Superior temporal gyrus (tissue), 1 donor: ENCODE results near the gene BRDT.
"Not testable (repeated sequence)": the region's sequence is repeated elsewhere in the genome, so short reads cannot be mapped to it uniquely, and the experiment has no call there.

Source experiments
- DNase-seq: peaks from one replicate; pipeline ENCODE4 v3.0.0-alpha.2; 2016; ENCODE audit errors: extremely low spot score

Gene BRDT

DNA sequence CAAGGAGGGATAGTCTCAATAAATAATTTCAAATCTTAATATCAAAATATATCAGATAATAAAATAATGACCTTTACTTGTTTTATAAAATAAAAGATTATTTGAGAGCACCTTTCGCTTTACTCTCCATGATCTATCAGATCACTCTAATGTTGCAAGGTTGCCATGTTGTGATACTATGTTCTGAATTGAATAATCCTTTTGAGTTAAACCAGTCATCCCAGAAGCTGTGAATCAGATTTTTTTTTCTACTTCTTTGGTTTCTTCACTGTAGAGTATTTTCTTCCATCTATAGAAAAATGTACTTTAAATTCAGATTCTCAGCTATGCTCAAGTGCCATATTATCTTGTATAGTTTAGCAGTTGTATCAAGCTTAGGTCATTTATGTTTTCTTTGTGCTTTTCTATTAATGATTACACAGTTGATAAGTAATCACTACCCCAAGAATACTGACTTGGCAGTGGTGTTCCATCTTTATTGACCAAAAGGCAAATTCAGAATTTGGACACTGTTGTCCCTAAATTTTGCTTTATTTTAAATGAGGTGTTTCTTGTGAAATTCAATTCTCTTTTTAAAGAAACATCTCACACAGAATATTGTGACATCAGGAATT is 32.9 kb downstream of the BRDT start:
- DNase-seq: no peak

DNA sequence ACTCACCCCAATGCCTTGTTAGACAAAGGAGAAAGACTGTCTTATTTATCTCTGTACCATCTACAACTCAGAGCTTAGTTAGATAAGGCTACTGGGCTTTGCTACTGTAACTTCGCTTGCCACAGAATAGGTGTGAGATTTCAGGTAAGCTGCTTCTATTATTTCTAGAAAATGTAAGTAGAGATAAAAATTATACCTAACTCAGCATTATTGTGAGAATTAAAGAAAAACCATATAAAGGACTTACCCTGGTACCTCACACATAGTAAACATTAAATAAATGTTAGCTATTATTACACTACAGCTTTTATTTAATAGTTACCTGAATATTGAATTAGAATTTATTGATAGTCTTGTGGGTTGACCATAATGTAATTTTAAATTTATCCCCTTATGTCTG is 44.1 kb downstream of the BRDT start:
- no peak for DNase-seq

DNA sequence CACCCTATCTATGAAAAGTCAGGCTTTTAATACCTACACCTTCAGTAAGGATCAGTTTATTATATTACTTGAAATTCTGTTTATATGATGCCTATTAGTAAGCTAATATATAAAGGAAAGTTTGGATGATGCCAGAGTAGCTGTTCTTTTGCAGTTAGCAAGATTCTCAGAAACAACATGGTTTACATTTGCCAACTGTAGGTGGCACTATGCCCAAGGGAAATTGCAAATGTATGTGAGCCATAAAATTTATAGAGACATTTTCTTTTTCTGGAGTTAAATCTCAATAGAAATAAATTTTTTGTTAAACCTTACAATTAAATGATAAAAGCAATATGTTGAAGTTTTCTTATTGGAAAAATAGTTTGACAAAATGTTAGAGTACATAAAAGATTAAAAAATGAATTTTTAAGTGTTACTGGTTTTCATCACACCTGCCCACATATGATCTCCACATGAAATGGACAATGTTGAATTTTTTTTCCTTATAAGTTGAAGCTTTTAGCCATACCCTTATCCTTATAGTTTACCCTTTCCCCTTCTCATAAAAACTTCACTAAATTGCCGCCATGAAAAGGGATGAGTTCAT is 48.5 kb downstream of the BRDT start:
- peak; percentile 84 for DNase-seq

DNA sequence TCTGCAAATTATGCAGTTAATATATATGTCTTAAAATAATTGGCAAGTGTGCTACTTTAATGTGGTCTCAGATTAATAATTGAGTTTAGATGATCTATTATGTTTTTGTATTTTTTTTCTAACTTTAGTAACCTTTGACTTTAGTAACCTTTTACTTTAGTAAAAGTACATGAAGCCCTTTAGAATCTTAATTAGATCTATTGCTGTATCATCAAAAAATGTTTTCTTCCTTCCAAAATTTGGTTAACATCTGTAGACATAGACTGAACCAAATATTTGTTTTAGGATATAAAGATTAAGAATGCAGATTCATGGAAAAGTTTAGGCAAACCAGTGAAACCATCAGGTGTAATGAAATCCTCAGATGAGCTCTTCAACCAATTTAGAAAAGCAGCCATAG is 54.9 kb downstream of the BRDT start:
- DNase-seq: no peak

DNA sequence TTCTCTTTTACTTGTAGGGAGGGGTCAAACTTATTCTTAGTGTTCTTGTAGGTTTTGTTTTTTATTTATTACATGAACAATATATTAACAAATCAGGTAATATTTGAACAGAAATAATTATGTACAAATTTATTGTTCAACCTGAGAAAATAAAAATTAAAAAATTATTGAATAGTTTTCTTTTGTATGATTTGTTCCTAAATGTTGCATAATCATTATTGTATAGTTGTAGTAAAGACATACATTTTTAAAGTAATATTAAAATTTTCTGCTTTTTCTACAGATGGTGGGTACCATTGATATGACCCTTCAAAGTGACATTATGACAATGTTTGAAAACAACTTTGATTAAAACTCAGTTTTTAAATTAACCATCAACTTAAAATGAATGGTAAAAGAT is 64.7 kb downstream of the BRDT start:
- no peak for DNase-seq

DNA sequence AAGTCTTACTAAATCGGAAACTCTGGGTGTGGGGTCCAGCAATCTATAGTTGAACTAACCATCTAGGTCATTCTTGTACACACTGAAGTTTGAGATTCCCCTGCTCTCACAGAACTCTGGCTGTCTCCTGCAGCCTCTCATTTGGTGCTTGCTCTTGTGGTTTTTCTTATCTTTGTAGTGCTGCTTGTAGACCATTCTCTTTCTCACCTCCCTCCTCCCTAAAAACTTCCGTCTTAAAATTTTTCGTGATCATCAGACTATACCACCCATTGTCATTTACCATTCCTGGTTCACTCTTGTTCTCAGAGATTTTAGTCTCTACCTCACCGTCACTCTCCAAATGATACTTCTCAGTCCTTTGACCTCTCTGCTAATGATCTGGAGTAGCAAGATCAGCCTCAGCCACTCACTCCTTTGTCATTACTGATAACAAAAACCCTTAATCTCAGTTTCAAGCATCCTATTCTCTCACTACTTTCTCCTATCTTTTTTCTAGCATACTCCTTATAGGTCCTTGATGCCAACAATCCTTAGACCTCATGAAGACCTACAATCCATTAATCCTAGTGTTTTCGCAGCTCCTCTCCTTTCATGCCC is 67.6 kb downstream of the BRDT start:
- no peak for DNase-seq

DNA sequence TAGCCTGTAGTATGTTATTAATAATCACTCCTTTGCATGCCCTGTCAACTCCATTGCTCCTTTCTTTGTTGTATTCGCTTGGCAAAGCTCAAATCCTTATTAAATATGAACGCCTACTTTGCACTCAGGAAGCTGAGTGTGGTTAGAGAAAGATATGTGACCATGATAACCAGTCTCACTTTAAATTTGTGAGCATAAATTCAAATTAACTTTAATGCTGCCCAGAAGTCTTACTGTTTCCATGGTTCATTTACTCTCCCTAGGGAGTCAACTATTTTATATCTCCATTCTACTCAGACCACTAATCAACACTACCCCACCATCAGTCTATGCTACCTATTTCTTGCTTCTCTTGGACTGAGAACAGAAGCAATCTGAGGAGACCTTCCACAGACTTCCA is 68.5 kb downstream of the BRDT start:
- no peak for DNase-seq

DNA sequence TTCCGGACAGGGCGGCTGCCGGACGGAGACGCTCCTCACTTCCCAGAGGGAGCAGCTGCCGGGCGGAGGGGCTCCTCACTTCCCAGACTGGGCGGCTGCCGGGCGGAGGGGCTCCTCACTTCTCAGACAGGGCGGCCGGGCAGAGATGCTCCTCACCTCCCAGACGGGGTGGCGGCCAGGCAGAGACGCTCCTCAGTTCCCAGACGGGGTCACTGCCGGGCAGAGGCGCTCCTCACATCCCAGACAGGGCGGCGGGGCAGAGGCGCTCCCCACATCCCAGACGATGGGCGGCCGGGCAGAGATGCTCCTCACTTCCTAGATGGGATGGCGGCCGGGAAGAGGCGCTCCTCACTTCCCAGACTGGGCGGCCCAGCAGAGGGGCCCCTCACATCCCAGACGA is 76.8 kb downstream of the BRDT start:
- DNase-seq: not testable (repeated sequence)

DNA sequence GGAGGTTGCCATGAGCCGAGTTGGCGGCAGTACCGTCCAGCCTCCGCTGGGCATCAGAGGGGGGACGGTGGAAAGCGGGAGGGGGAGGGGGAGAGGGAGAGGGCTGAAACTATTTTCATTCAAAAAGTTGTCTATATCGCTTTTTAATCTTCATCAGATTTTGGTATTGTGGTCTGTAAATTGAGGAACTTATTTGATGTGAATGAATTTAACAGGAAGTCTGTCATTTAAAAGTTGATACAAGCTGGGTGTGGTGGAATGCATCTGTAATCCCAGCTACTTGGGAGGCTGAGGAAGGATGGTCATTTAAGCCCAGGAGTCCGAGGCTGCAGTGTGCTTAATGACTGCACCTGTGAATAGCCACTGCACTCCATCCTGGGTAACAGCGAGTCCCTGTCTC is 77.6 kb downstream of the BRDT start:
- DNase-seq: no peak

DNA sequence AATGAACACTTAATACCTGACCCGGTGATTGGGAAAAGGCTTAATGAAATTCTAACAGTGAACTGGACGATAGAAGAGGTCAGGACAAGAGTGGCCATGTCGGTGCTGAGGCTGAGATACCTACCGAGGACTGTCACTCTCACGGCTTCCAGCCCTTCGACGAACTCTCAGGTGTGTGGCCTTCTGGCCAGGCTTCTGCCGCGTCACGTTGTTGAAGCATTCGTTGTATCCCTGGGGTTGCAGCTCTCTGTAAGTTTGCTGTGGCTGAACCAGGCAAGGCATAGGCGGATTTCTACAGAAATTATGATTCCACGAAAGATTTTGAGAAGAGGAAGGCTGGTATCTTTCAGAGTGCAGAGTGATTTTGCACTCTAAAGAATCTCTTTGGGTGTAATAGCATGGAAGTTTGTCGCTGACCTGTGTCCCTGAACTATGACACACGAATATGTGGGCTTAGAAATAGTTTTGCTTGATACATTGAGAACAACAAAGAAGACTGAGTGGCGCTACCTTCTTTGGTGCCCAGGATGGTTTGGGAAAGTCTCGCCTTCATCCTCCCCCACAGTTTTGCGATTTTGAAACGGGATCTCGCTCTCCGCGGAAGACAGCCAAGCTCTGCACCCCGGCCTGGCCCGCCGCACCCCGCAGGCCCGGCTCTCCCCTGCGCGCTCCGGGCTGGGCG is 80.2 kb downstream of the BRDT start:
- peak; percentile 35 for DNase-seq

DNA sequence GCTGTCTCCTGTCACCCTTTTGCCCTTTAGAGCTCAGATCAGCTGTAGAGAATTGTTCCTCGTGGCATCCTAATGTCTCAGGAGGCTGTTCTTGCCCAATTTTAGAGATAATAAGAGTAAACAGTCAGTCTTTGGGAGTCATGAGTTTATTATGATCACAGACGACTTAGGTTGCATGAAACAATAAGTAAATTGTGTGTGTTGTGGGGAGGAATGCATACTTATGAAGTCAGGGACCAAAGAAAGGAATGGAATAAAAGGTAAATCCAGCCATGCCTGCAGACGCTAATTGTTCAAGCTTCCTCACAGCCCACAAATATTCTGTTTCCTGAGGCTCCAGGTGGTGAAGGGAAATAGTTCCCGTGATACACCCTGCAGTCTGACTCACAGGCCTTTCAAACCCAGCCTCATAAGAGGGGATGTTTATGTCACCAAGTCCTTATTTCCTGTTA is 81.5 kb downstream of the BRDT start:
- DNase-seq: peak; percentile 53

DNA sequence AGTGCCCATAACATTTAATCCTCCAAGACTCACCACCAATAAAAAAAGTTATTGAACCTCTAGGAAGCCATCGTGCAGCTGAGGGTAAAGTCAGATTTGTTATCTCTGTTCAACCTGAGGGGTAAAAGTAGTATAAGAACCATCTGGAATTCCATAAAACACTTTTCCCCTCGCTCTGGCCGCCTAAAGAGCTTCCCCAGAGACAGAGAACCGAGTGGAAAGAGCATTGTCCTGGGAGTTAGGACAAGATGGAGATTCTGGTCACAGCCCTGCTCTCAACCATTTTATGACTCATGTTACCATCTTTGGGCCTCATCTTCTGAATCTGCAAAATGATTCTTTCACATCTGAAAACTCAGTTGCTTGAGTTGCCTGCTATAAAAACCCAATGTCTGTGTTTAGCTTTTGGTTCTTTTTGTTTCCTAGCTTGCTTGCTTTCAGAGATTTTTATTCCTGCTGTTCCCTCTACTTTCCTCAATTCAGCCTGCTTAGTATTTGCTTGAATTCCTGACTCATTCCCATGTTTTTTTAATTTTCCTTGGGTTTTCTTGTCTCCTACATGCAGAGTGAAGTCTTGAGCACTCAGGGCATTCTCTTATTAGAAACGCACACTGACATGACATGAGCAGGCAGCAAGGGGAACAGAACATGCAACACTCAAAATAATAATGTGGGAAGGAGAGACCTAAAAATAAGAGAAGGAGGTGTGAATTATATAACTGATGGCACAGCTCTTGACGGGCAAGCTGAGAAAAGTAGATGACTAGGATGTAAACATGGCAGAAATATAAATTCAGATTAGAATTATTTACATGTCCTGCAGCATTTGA is 82.3 kb downstream of the BRDT start:
- DNase-seq: peak; percentile 69

DNA sequence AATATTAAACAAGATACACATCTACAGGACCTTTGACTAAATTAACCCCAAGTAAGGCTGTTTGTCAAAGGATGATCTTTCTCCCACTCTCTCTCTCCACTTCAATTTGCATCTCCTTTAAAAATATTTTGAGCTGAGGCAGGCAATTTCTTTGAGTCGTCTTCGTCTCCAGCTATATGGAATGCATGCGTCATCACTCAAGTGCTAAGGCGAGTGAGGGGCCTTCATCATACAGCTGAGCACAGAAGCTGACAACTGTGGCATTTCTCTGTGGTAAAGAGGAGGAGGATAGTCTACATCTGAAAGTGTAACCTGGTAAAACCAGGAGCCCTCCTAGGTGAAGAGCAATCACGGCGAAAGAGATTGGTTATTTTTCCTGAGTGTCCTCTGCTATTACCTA is 88.2 kb downstream of the BRDT start:
- peak; percentile 44 for DNase-seq

DNA sequence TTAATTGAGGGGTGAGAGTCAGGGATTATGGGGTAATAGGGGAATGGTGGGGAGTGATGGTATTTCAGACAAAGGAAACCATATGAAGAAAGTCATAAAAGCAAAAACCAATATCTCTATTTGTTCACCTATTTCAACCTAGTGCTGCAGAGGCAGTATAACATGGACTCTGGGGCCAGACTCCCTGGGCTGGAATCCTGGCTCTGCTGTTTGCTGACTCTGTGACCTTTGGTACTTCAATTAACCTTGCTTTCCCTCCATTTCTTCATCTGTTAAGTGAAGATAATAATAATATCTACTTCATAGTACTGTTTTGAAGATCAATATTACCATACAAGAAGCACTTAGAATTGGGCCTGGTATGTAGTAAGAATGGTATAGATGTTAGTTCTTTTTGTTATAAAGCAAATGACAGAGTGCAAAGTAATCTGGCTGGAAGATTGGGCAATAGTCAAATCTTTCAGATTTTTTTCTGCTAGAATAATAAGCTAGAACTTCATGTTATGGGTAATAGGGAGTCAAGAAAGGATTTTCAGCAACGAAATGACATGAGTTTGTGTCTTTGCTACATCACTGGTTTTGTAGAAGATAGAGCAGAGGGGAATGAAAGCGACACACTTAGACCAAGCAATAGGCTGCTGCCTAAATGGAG is 89.6 kb downstream of the BRDT start:
- DNase-seq: no peak

DNA sequence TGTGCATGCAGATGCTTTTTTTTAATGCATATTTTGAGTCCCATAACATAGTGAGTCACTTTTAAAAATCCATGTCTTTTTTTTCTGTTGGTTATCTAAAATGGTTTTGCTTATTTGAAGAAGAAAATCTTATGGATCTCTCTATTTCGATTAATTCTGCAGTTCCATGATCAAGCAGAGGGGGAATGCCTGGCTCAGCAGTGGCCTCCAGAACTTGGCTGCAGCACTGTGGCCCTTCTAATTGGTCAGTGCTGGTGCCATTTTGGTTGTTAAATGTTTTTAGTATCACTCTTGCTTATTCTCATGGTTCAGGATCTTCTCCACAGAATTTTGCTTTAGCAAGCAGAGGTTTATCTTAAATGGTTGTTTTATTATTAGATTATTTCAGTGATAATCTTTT is 91.8 kb downstream of the BRDT start:
- no peak for DNase-seq

DNA sequence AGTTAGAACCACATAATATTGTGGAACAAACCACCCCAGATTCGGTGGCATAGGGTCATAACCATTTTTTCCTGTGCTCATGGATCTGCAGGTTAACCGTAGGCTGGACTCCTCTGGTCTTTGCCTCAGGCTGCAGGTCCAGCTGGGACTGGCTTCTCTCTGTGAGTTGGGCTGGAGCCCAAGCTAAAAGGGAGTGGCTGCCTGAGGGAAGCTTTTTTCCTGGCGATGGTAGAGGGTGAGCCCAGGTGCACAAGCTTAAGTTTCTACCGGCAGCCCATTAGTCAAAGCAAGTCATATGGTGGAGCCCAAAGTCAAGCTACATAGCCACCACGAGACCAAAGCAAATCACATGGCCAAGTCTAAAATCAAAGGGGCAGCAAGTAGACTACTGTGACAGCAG is 94.4 kb downstream of the BRDT start:
- no peak for DNase-seq

DNA sequence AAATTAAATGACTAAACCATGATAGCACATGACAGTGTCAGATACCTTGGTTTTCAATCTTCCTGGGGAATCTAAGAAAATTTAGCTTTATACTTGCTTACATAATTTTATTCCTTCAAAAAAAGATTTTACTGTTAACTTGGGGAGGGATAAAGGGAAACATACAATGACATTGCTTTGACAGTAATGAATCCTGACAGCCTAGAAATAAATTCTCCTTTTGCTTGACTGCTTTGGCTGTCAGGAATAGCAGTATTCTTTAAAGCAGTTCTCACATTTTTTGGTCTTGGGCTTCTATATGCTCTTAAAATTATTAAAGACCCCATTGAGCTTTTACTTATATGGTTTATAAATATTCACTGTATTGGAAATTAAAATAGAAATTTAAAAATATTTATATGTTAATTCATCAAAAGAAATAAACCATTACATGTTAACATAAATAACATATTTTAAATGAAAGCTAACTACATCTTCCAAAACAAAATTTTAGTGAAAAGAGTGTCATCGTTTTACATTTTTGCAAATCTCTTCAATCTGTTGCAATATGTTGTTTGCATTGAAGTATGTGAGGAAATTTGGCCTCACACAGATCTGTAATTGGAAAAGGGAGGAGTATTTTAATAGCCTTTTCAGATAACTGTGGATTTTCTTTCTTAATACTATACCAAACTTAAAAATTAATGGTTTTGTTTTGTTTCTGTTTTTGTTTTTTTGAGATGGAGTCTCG is 96.7 kb downstream of the BRDT start:
- DNase-seq: no peak

DNA sequence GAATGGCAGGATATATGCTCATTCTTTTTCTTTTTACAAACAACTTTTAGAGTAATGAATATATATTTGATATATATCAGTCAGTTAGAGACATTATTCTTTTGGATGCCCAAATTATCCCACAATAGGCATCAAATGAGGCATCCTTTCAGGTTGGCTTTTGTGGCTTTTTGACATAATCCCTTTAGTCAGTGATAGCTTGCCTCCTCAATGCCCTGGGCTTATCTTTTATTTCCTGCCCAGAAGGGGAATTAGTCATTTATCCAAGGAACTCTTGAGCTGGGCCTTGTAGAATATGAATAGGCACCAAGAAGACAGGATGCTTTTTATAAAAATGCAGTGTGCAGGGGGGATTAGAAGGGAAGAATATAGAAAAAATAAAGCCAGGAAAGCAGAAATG is 102.7 kb downstream of the BRDT start:
- DNase-seq: no peak
